Activated CD4-positive, alpha-beta T cell treated with anti-CD3 and anti-CD28 coated beads, Interleukin-2, amount 50 U/mL, for 4 hours (primary cell): ENCODE measurements around the gene BCR.
A peak's percentile ranks its signal among the peaks of the same experiment; 100 is the strongest.

ENCODE experiments used
- DNase-seq, 2 experiments: peaks; one replicate each; pipeline ENCODE4 v3.0.0-alpha.2; 2020

Gene BCR

DNA sequence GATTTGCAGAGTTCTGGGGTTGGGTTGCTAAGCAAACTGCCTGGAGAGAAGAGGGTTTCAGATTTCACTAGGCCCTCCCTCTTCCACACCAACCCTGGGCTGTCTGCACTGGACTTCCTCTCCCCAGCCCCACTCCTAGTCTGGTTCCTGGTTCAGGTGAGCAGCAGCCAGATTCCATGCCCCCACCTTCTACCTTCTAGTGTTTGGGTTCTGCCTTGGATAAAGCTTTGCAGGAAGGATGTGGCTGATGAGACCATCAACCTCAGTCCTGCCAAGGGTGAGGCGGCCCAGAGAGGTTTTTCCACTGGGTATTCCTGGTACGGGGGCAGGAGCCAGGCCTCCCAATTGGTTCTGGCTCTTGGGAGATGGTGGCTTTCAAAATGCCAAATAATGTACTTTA is 68.3 kb downstream of the BCR start:
- DNase-seq: no peak

DNA sequence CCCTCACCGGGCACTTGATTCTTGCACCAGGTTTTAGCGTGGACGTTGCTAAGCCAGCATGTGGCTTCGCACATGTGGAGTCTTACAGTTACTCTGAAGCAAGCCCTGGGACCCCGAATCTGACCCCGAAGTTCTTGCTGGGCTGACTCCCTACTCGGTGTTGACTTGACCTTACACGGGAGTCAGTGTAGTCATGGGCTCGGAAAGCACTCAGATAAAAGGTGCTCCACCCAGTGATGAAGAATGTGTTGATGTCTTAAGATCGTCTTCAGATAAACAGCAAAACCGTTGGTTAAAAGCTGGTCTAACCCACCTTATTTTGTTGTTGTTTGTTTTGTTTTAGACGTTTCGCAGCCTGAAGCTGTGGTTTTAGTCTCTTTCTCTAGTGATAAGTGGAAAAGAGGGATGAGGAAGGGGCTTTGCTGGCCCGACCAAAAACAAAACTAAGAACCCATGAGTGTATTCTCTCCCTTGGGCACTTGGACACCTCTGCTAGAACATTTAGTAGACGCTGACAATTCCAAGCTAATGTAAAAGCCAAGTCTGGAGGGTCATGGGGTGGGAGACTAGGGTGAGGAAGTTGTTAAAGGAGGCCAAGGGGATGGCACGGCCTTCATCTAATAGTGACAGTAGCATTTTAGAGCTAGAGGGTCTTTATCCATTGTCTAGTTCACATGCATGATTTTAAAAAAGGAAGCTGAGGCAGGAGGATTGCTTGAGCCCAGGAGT is 69.9 kb downstream of the BCR start:
- no peak for DNase-seq

DNA sequence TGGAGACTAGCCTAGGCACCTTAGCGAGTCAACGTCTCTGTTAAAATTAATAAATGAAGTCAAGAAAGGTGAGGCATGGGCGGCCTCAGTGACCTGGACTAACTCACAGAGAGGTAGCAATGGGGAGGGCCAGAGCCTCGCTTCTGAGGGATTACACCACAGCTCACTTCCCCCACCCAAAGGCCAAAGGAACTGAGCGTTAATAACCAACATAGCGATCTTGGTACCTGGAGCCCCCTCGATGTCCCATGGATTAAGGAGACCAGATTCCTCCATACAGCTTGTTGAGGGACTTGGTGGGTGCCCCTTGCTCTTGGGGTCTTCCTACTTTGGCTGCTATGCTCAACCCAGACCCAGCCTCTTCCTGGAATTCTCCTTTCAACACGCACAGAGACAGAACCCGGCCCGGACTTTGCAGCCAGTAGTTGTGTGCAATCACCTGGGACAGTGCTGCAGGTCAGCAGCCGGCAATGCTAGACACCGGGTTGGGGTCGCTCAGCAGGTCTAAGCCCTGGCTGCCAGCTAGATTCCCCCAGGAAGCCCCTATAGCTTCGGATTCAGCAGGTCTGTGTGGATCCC is 70.6 kb downstream of the BCR start:
- DNase-seq: no peak

DNA sequence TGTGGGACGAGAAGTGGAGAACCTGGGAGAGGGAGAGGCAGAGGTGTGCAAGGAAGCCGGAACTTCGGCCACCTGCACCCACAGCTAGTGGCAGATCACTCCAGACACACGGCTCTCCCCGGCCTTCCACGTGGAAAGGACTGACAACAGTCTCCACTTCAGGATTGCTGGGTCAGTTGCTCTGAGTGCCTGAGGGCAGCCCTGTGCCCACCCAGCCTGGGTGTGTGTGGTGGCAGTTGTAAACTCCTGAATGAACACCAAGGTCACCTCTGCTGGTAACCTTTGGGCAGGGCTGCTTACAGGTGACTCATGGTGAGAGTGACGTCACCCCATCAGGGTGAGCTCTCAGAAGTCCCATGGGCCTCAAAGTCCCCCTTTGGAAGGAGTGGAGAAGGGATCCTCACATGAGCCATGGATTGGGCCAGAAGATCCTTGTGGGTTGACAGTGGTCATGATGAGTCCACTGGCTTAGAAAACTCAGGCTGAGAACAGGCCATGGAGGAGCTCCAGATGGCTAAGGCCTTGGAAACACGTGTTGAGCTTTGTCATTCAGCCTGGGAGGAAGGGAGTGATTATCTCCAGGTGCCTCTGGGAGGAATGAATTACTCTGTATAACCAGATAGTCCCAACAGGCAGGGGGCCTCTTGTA is 71.3 kb downstream of the BCR start:
- DNase-seq: no peak

DNA sequence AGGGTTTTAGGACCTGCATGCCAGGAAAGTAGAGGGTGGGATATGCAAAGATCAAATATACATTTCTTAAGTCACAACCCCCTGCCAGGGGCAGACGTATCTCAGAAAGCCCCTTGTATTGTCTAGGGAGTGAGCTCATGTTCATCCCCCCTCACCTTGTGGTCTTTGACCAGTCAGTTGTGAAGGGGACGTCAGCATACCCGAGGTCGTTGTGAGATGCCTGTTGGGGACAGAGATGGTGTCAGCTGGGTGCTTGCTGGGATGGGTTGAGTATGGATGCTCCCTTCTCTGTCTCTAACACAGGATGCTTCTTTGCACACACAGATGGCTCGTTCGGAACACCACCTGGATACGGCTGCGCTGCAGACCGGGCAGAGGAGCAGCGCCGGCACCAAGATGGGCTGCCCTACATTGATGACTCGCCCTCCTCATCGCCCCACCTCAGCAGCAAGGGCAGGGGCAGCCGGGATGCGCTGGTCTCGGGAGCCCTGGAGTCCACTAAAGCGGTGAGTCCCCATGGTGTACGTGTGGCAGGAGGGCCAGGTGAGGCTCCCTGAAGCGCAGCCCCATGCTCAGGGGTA is 73.3 kb downstream of the BCR start:
- DNase-seq: no peak

DNA sequence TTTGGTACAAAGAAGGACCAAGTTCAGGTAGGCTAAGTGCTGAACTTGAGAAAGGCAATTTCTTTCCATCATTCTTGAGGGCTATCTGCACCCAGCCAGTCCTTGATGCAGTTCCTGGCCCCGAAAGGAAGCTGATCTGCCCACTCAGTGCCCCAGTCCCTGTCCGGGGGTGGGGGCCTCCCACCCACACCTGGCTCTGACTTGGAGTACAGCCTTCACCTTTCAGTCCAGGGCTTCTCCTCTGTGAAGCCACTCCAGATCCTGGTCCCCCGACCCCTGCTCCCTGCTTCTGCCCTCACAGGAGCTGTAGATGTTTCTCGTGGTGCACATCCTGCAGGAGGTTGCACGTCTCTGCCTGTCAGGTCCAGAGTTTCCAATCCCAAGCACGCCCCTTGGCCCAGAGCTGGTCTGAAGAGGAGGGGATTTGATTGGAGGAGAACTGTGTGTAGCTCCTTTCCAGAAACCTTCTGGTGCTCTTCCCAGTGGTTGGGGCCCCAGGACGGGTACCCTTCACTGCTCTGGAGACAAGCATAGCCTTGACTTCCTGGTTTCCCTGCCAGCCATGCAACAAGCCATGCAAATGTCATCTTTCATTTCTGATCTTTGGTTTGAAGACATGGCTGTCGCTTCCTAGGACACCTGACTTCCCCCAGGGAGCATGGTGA is 75.3 kb downstream of the BCR start:
- no peak for DNase-seq

DNA sequence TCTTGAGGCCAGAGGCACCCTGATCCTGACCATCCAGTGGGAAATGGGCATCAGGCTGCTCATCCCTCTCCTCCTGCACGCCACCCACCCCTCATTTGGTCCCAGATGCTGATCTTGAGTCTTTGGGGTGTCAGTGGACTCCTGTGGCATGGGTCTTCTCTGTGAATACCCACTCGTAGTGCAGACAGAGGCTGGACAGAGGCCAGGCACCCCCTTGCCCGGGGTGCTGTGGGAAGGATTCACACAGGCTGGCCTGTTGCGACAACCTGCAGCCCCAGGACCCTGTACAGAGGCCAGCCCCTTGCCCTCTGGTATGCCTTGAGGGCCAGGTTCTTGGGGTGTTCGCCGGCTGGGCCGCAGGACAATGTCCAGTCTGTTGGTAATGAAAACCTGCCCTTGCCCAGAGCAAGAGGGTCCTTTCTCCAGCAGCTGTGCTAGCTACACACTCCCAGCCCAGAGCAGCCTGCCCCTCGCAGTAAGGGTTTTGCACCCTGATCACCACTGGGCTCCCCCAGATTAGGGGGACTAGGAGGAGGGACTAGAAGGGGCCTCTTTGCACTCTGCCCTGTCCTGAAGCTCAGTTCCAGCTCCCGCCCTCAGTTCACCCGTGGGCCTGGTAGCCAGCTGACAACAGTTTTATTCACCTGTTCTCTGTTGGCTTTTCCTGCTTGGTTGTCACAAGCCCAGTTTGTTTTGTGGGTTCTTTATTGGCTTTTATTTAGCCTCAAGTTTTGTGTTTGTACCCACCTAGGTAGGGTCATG is 76.0 kb downstream of the BCR start:
- no peak for DNase-seq

DNA sequence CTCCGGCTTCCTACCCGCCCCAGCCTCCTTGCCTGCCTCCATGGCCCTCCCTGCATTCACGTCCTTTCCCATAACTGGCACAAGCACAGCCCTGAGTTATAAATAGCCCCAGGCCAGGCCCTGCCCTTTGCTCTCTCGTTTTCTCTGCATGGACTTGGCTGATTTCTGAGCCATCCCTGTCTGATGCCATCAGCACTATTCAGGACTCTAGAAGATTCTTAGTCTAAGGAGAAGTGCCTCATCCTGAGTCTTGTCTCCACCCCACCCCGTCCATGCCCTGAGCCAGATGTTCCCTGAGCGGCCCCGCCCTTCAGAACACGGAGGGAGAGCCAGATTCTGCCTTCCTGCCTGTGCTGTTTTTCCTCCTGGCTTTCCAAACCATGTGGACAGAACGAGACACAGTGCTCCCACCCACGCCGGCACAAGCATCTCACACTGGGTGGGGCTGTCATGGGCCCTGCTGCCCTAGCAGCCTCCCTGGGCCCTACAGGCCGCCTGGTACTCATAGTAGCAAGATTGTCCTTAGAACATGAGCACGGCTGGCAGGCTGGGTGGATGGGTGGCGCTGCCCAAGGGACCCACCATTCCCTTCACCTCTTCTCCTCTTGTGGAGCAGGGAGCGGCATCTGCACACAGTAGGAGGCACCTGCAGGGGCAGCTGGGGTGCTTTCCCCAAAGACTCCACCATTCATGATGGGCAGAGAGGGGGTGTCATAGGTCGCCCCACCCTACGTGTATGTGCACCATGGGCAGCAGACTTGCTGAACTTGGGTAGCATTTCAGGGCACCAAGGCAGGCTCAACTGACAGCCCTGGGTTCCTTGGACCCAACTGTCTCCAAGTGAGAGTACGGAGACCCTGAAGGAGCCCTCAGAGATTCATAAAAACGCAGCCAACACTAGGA is 76.9 kb downstream of the BCR start:
- DNase-seq: no peak

DNA sequence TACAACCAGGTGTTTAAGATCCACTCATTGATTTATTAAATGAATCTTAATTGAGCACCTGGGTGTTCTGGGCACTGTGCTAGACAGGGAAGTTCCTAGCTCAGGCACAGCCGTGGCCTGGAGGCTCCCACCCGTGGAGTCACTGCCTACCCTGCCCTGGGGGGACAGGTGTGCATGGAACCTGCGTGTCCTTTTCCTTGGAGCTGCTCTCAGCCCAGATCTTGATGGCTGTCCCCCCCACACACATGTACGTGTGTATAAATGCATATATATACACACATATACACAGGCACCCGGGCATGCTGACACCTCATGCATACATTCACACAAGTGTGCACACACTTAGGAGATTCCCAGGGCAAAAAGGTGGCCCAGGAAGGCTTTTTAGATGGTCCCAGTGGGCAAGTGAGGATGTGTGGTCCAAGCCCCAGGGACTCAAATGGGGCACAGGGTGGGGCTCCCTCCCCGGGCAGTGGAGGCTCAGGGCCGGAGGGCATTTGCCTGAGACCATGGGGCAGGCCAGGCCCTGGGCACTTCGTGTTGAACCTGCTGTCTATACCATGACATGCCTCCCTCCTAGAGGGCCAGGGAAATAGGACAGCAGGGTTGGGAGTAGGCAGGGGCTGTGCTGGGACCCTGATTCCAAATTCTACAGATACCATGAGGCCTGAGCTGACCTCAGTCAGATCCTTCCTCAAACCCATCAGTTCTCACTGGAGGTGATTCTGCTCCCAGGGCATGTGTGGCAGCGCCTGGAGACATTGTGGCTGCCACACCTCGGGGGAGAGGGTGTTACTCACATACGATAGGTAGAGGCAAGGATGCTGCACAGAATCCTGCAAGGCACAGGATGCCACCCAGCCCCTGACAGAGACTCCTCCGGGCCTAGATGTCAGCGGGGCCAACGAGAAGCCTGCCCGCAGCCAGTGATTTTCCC is 77.8 kb downstream of the BCR start:
- DNase-seq: no peak

DNA sequence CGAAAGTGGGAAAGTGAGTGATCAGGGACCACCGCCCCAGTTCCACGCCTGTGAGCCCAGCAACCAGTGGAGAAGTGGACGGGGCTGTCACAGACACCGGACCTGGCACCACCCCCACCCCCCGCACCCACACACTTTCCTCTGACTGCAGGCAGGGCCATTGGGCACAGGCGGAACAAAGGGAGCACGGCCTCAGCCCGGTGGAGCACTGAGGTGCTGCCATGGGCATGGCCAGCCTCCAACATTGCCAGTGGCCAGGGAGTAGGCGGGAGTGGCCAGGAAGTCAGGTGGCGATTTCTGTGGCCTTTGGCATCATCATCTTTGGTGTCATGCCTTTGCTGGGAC is 78.5 kb downstream of the BCR start:
- DNase-seq: no peak

DNA sequence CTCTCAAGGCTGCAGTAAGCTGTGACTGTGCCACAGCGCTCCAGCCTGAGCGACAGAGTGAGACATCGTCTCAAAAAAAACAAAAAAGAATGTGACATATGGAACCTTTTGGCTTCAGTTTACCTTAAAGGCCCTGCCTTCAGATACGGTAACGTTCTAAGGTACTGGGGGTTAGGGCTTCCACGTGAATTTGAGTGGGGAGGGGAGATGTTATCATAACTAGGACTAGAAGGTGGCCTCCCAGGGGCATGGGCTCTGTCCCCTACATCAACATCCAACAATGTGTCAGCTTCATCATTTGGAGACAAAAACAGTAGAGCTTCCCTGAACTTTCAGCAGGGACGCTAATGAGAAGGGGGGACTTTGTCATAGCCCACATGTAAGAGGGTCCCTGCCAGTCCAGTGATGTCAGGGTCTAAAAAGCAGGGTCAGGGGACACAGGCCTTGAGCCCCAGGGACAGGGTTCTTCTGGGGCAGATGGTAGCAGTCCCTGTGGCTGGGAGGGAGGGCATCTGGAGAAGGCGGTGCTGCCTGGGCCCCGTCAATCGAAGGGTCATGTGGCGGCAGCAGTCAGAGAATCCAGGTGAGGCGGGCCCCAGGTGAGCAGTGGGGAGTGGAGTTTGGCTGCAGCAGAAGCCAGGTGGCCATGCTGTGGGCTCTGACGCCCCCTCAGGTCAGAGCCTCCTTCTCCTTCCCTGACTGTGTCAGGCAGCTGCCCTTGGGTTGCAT is 79.8 kb downstream of the BCR start:
- no peak for DNase-seq

DNA sequence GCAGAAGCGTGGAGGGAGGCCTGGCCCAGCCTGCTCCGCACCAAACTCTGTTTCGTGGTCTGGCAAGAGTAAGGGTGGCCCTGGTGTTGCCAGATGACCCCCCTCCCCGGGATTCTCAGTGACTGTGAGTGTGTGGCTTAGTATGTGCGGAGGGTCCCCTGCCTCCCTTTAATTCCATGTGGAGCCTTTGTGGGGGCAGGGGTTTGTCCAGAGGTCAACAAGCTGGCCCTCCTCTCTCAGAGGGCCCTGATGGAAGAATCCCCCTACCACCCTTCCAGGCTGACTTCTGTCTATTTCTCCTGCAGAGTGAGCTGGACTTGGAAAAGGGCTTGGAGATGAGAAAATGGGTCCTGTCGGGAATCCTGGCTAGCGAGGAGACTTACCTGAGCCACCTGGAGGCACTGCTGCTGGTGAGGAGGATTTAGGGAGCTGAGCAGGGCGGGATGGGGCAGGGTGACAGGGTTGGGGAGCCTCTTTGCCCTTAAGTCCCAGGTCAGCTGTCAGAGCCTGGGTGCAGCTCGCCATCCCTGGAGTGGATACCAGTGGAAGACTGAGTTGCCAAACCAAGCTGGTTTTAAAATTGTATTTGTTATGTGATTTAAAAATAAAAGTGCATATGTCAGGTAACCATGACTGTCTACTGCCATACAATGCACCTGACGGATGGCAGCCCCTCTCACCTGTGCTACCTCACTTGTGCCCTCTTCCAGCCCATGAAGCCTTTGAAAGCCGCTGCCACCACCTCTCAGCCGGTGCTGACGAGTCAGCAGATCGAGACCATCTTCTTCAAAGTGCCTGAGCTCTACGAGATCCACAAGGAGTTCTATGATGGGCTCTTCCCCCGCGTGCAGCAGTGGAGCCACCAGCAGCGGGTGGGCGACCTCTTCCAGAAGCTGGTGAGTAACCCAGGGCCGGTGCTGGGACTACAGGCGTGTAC is 80.6 kb downstream of the BCR start:
- no peak for DNase-seq

DNA sequence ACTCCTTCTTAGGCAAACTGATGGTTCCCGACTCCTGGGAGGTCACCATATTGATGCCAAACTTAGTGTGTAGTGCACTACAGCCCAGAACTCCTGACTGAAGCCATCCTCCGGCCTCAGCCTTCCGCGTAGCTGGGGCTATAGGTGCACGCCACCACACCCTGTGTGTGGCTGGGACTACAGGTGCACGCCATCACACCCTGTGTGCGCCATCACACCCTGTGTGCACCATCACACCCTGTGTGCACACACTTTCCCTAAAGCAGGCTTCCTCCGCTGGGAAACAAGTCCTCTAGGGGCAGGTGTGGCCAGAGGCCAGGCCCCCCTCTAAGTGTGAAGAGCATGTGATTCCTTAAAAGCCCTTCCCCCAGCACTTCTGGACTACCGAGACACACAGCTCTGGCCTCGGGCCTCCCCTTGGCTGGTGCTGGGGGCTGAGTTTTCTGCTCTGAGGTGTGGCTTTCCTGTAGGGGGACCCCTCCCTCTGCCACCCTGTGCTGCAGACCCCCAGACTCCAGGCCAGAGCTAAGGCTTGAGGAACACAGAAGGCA is 81.7 kb downstream of the BCR start:
- no peak for DNase-seq

DNA sequence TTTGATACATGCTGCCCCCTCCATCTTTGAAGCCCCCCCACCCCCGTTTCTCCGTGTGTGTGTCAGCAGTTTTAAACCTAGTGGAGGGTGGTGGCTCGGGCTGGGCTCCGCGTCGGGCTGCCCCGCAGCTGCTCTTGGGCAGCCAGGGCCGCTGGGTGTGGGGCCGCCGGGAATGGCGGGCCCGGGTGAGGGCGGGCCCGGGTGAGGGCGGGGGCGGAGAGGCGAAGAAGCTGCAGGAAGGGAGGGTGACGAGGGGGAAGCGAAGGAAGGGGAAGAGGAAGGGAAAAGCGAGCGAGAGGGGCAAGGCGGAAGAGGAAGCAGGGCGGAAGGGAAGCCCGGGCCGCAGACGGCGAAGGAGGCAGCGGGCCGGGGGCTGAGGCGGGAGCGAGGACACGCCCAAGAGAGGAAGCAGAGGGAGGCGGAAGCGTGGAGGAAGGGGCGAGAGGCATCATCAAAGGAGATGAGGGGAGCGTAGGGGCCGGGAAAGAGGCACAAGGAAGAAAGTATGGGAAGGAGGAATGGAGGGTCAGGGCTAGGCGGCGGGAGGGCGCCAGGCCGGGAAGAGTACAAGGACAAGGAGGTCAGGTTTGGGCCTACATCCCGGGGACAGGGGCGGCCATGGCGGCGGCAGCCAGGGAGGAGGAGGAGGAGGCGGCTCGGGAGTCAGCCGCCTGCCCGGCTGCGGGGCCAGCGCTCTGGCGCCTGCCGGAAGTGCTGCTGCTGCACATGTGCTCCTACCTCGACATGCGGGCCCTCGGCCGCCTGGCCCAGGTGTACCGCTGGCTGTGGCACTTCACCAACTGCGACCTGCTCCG is 82.4 kb downstream of the BCR start:
- DNase-seq: no peak

DNA sequence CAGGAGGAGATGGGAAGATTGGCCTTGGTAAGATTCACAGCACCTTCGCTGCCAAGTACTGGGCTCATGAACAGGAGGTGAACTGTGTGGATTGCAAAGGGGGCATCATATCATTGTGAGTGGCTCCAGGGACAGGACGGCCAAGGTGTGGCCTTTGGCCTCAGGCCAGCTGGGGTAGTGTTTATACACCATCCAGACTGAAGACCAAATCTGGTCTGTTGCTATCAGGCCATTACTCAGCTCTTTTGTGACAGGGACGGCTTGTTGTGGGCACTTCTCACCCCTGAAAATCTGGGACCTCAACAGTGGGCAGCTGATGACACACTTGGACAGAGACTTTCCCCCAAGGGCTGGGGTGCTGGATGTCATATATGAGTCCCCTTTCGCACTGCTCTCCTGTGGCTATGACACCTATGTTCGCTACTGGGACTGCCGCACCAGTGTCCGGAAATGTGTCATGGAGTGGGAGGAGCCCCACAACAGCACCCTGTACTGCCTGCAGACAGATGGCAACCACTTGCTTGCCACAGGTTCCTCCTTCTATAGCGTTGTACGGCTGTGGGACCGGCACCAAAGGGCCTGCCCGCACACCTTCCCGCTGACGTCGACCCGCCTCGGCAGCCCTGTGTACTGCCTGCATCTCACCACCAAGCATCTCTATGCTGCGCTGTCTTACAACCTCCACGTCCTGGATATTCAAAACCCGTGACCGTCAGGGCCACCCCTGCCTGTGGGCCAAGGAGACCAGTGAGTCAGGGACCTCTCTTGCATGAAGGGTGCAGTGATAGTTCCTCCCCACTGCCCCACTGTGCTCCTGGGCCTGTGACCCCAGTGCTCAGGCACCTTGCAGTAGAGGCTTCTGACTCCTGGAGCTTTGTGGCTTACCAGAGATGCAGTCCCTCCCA is 83.6 kb downstream of the BCR start:
- peak; percentile 17 to 22 for DNase-seq

DNA sequence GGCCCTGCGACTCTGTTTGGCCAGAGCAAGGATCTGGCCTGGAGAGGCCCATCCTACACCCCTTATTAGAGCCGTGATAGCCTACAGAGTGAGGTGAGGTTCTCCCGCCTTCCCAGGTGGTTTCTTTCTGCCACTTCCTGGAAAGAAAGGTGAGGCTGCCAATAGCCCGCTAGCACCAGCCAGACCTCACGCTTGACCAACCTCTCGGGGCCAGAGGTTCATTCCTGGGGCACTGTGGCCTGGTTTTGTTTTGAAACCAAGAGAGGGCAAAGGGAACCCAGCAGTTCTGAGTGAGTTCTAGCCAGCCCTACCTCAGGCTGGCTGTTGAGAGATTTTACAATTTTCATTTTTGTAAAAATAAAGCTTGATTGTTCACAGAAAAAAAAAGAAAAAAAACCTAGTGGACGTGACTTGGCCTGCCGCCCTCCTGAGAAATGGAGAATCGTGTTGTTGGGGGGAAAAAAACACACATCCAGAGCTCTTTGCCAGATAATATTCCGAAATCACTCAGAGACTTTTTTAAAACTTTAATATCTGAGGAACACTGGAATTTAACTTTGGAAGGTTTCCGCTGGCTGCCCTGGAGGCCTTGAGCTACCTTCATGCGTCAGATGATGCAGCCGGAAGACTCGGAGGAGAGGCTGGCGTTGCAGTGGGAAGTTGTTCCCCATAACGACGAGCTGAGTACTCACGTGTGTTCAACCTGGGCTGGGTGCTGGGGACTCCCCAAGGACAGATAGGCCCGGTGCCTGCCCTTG is 84.5 kb downstream of the BCR start:
- DNase-seq: no peak
